Loucy (cell line): ENCODE data around the gene CHN2.

Experiments
- H2AFZ ChIP-seq: fragments of 200-600 bp; sonication (generic); 2 replicates; pipeline ENCODE4 v1.6.0; 2016; ENCODE audit warnings: antibody characterized with exemption, mild to moderate bottlenecking, low read length, moderate library complexity
- H3F3A ChIP-seq: fragments of 200-600 bp; 2 replicates; pipeline ENCODE4 v1.6.0; 2016; ENCODE audit warnings: antibody characterized with exemption, low read depth, mild to moderate bottlenecking
- H3K27me3 ChIP-seq: fragments of 200-600 bp; sonication (generic); 2 replicates; pipeline ENCODE4 v1.6.1; 2014; ENCODE audit warnings: low read length, mild to moderate bottlenecking; ENCODE audit not compliant: insufficient read depth, poor library complexity, severe bottlenecking
- H3K36me3 ChIP-seq: fragments of 200-600 bp; sonication (generic); 2 replicates; pipeline ENCODE4 v1.6.1; 2016; ENCODE audit warnings: low read length; ENCODE audit not compliant: insufficient read depth
- H3K4me1 ChIP-seq: fragments of 200-600 bp; sonication (generic); 2 replicates; pipeline ENCODE4 v1.5.1; 2014; ENCODE audit warnings: low read length, mild to moderate bottlenecking; ENCODE audit not compliant: insufficient read depth, poor library complexity, severe bottlenecking
- H3K4me2 ChIP-seq: fragments of 200-600 bp; sonication (generic); 2 replicates; pipeline ENCODE4 v1.6.0; 2014; ENCODE audit warnings: antibody characterized with exemption, low read length, low read depth, mild to moderate bottlenecking; ENCODE audit not compliant: poor library complexity, severe bottlenecking
- H3K4me3 ChIP-seq: fragments of 200-600 bp; sonication (generic); 2 replicates; pipeline ENCODE4 v1.5.1; 2014; ENCODE audit warnings: low read length, mild to moderate bottlenecking, mixed read lengths; ENCODE audit not compliant: poor library complexity, severe bottlenecking
- H3K79me2 ChIP-seq: fragments of 200-600 bp; sonication (generic); 2 replicates; pipeline ENCODE4 v1.6.1; 2014; ENCODE audit warnings: low read length; ENCODE audit not compliant: insufficient read depth
- H3K9ac ChIP-seq: fragments of 200-600 bp; sonication (generic); 2 replicates; pipeline ENCODE4 v1.6.0; 2014; ENCODE audit warnings: mild to moderate bottlenecking, low read depth, low read length, moderate library complexity; ENCODE audit not compliant: poor library complexity, severe bottlenecking
- H3K9me2 ChIP-seq: fragments of 200-600 bp; sonication (generic); replicated peaks from 2 replicates; pipeline ENCODE4 v1.6.1; 2016; ENCODE audit warnings: low read depth, low read length, mixed read lengths
- H3K9me3 ChIP-seq: fragments of 200-600 bp; sonication (generic); 2 replicates; pipeline ENCODE4 v1.6.1; 2014; ENCODE audit warnings: mild to moderate bottlenecking, antibody characterized with exemption, low read length, low read depth; ENCODE audit not compliant: insufficient read depth
- H4K20me1 ChIP-seq: fragments of 200-600 bp; sonication (generic); 2 replicates; pipeline ENCODE4 v1.6.0; 2014; ENCODE audit warnings: antibody characterized with exemption, low read length, mild to moderate bottlenecking; ENCODE audit not compliant: insufficient read depth, poor library complexity, severe bottlenecking
- EZH2phosphoT487 ChIP-seq: fragments of 200-600 bp; IDR thresholded peaks from 2 replicates; pipeline ENCODE4 v1.6.1; 2018; ENCODE audit warnings: antibody characterized with exemption, mild to moderate bottlenecking, moderate library complexity, borderline replicate concordance
- TF ChIP-seq, protein P1 (sequence below): fragments of 200-600 bp; sonication (generic); conservative IDR thresholded peaks from 2 replicates; pipeline ENCODE4 v1.5.1; 2014; ENCODE audit warnings: mild to moderate bottlenecking, antibody characterized with exemption, low read length

The CHN2 gene

DNA sequence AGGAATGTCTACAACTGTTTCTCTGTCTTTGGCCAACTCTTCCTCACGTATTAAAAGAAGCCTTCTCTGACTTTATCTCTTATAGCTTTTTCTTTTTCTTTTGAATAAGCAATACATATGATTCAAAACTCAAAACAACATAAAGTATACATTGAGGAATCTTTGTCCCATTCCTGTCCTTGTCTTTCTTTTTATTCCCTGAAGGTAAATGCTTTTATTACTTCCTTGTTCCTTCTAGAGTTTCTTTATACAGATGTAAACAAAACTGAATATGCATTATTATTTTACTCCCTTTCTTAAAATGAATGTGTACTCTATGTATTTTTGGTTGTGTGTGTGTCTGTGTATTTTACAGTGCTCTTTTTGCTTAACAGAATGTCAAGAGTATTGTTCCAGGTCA, 170.1 kb downstream of the CHN2 start:
- H3K4me1 ChIP-seq = no peaks in the 10 kb centered on the region
- no peaks in the 10 kb centered on the region for H3K9me3 ChIP-seq
- H3K79me2 ChIP-seq = no peaks in the 10 kb centered on the region
- H3K9me2 ChIP-seq = no peaks in the 10 kb centered on the region
- no peaks in the 10 kb centered on the region; the same call in 1 of the 2 replicates for H3K36me3 ChIP-seq
- H3K27me3 ChIP-seq = no peaks in the 10 kb centered on the region
- H3K9ac ChIP-seq = no peak overlapping the region
- H3K4me2 ChIP-seq = no peak overlapping the region
- H2AFZ ChIP-seq = no peak overlapping the region
- H3K4me3 ChIP-seq = no peak overlapping the region
- no peaks in the 10 kb centered on the region for H3F3A ChIP-seq
- TF ChIP-seq, protein P1, sequence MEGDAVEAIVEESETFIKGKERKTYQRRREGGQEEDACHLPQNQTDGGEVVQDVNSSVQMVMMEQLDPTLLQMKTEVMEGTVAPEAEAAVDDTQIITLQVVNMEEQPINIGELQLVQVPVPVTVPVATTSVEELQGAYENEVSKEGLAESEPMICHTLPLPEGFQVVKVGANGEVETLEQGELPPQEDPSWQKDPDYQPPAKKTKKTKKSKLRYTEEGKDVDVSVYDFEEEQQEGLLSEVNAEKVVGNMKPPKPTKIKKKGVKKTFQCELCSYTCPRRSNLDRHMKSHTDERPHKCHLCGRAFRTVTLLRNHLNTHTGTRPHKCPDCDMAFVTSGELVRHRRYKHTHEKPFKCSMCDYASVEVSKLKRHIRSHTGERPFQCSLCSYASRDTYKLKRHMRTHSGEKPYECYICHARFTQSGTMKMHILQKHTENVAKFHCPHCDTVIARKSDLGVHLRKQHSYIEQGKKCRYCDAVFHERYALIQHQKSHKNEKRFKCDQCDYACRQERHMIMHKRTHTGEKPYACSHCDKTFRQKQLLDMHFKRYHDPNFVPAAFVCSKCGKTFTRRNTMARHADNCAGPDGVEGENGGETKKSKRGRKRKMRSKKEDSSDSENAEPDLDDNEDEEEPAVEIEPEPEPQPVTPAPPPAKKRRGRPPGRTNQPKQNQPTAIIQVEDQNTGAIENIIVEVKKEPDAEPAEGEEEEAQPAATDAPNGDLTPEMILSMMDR = no peak
- no peak for TF ChIP-seq EZH2phosphoT487
- H4K20me1 ChIP-seq = no peaks in the 10 kb centered on the region

DNA sequence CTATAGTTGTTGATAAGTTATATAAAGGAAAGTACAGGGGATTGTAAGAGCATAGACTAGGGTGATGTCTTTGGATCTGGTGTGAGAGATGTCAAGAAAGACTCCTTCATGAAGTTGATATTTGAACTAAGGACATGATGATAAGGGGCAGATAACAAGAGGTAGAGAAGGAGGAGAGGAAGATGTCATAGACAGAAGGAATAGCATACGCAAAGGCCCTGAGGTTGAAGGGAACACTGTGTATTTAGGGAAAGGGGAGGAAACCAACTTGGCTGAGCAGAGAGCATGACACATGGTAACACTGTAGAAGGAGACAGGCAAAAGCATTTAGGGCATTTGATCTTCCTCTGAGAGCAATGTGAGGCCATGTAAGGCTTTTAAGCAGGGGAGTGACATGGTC, 170.8 kb downstream of the CHN2 start:
- Histone ChIP-seq H3K4me3 (no peak overlapping the region), H3K4me1 (peaks cover 3% of the 10 kb centered on the region), H3K36me3 (no peaks in the 10 kb centered on the region; the same call in 1 of the 2 replicates), H3K9me3 (no peaks in the 10 kb centered on the region), H3K9me2 (no peaks in the 10 kb centered on the region), H2AFZ (no peak overlapping the region), H3K9ac (no peak overlapping the region), H3K4me2 (no peak overlapping the region), H3K27me3 (no peaks in the 10 kb centered on the region), H4K20me1 (no peaks in the 10 kb centered on the region), H3F3A (no peaks in the 10 kb centered on the region), H3K79me2 (no peaks in the 10 kb centered on the region)
- TF ChIP-seq, protein P1 = no peak
- TF ChIP-seq EZH2phosphoT487 = no peak

DNA sequence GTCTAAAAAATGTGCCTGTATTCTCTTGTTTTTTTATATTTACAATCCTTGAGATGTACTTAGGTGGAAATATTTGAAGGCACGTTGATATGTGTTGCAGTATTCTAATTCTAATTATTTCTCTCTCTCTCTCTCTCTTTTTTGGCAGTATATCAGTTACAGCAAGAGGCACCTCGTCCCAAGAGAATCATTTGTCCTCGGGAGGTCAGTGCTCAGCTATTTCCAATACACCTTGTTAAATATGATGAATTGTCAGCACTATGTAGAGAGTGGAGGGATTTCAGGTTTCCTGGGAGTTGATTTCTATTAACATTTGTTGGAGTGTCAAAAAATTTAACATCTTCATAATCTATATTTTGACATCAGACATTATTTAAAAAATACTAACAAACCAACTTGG, 173.2 kb downstream of the CHN2 start:
- no peaks in the 10 kb centered on the region; the same call in 1 of the 2 replicates for H3K36me3 ChIP-seq
- no peaks in the 10 kb centered on the region for H3K79me2 ChIP-seq
- H3K9me3 ChIP-seq = no peaks in the 10 kb centered on the region
- TF ChIP-seq EZH2phosphoT487 = no peak
- TF ChIP-seq, protein P1 = no peak
- H3K9me2 ChIP-seq = no peaks in the 10 kb centered on the region
- no peaks in the 10 kb centered on the region for H3F3A ChIP-seq
- H3K27me3 ChIP-seq = no peaks in the 10 kb centered on the region
- peaks cover 10% of the 10 kb centered on the region for H3K4me1 ChIP-seq
- no peak overlapping the region for H3K4me2 ChIP-seq
- H4K20me1 ChIP-seq = no peaks in the 10 kb centered on the region
- no peak overlapping the region for H3K9ac ChIP-seq
- no peak overlapping the region for H3K4me3 ChIP-seq
- H2AFZ ChIP-seq = no peak overlapping the region
